Skeletal muscle satellite cell (primary cell): Measurements from ENCODE around the gene LCOR.

Experiments used
- H3K27me3 ChIP-seq: 2 replicates; pipeline ENCODE4 v1.7.0; 2013; ENCODE audit warnings: low read length; ENCODE audit not compliant: control insufficient read depth, insufficient read depth
- H3K36me3 ChIP-seq: 2 replicates; pipeline ENCODE4 v1.7.0; 2013; ENCODE audit warnings: mild to moderate bottlenecking, control low read depth, low read length; ENCODE audit not compliant: insufficient read depth
- H3K4me1 ChIP-seq: 2 replicates; pipeline ENCODE4 v1.7.0; 2013; ENCODE audit warnings: low read length; ENCODE audit not compliant: control insufficient read depth, insufficient read depth
- H3K4me2 ChIP-seq: 2 replicates; pipeline ENCODE4 v1.7.0; 2013; ENCODE audit warnings: mild to moderate bottlenecking, low read length
- H3K4me3 ChIP-seq: 2 replicates; pipeline ENCODE4 v1.7.0; 2013; ENCODE audit warnings: low read length
- H3K9ac ChIP-seq: 2 replicates; pipeline ENCODE4 v1.7.0; 2013; ENCODE audit warnings: mild to moderate bottlenecking, low read depth, low read length, moderate library complexity
- H3K9me3 ChIP-seq: replicated peaks from 2 replicates; pipeline ENCODE4 v1.7.0; 2013; ENCODE audit warnings: mild to moderate bottlenecking, control low read depth, low read length

LCOR gene

DNA sequence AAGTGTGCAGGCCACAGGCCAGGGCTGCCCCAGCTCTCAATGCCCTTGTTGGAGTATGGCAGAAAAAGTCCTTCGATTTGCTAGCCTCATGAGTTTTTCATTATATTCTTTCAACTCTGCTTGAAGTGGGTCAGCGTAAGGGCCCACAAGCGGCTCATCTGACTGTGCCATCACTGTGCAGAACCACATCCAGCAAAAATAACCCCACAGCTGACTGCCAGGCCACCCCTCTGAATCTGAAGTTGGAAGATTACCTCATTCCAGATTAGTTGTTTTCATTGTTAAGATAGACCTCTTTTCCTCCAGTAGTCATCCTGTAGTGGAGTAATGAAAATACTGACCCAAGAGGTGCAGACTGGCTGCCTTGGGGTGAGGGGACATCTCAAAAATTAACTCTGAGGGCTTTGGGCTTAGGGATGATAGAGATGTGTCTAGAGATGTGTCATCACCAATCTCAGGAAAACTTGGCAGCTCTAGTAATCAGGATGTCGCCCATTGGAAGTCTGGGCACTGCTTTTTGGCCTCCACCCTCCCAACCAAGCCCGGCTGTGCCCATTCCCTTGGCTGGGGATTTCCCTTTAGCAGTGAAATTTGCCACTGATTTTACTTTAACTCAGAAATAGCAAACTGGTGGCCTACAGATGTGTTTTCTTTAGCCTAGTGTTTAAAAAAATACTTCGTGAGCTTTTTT lies 164.3 kb downstream of the LCOR start:
- no peak overlapping the region for H3K9ac ChIP-seq
- H3K9me3 ChIP-seq, result no peaks in the 10 kb centered on the region
- no peak overlapping the region for H3K4me3 ChIP-seq
- no peaks in the 10 kb centered on the region for H3K36me3 ChIP-seq
- no peaks in the 10 kb centered on the region for H3K27me3 ChIP-seq
- peaks cover 13% of the 10 kb centered on the region for H3K4me1 ChIP-seq
- no peak overlapping the region for H3K4me2 ChIP-seq

DNA sequence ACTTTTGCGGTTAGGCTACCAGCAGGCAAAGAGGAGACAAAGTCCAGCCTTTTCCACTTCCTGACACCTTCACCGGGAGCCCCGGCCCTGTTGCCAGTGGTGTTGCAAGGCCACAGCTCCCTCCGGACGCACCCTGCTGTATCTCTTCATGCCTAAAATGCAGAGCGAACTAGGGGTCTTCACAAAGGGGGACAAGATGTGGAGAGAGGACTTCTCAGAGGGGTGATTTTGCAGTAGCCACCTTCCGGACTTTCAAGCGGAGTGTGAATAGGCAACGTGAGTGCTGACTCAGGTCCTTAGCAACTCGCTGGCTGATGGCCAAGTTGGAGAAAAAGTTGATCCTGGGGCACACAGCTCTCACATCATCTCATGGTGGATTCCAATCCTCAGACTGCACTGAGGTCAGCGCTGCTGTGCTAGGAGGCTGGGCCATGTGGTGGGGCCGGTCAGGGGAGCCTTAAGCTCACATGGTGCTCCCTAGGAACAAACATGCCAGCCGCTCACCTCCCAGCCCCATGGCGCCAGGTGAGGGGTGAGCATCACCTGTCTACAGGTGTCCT lies 166.3 kb downstream of the LCOR start:
- Histone ChIP-seq H3K4me3 (no peak overlapping the region), H3K36me3 (no peaks in the 10 kb centered on the region), H3K9ac (no peak overlapping the region), H3K4me2 (no peak overlapping the region), H3K27me3 (no peaks in the 10 kb centered on the region), H3K9me3 (no peaks in the 10 kb centered on the region), H3K4me1 (peaks cover 7% of the 10 kb centered on the region)

DNA sequence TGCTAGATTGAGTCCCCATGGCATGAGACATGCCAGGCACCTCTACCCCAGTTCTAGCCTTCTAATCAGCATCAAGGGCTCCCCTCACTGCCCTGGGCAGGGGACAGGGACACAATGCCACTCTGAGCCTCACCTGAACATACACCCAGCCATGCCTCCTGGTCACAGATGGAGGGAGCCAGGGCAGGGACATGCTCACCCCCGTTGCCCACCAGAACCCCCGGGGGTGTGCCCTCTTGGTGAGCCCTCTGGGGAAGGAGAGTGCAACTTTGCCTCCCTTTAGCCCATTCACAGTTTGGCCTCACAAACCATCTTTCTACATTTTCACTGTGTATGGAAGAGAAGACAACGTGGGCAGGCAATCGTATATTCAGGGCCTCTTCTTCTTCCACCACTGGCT lies 167.2 kb downstream of the LCOR start:
- Histone ChIP-seq H3K4me1 (peaks cover 7% of the 10 kb centered on the region), H3K9me3 (no peaks in the 10 kb centered on the region), H3K9ac (no peak overlapping the region), H3K4me3 (no peak overlapping the region), H3K4me2 (no peak overlapping the region), H3K36me3 (no peaks in the 10 kb centered on the region), H3K27me3 (no peaks in the 10 kb centered on the region)

DNA sequence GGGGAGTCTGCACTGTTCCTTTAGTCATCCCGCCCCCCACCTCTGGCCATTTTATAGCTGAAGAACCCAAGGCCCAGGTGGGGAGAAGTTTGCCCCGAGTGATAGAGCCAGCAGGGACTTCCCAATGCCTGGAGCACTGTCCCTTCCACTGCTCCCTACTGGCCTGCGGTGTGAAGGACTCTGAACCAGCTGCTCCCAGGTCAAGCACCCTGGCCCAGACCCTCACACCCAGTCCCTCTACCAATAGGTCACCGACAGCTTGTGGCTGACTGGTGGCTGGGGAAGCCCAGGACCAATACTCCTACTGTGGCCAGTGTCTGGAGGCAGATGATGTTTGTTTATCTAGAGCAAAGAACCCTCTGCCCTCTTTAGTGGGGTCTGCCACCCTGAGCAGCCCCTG lies 167.9 kb downstream of the LCOR start:
- Histone ChIP-seq H3K27me3 (no peaks in the 10 kb centered on the region), H3K9ac (no peak overlapping the region), H3K4me1 (peaks cover 7% of the 10 kb centered on the region), H3K4me2 (no peak overlapping the region), H3K9me3 (no peaks in the 10 kb centered on the region), H3K36me3 (no peaks in the 10 kb centered on the region), H3K4me3 (no peak overlapping the region)

DNA sequence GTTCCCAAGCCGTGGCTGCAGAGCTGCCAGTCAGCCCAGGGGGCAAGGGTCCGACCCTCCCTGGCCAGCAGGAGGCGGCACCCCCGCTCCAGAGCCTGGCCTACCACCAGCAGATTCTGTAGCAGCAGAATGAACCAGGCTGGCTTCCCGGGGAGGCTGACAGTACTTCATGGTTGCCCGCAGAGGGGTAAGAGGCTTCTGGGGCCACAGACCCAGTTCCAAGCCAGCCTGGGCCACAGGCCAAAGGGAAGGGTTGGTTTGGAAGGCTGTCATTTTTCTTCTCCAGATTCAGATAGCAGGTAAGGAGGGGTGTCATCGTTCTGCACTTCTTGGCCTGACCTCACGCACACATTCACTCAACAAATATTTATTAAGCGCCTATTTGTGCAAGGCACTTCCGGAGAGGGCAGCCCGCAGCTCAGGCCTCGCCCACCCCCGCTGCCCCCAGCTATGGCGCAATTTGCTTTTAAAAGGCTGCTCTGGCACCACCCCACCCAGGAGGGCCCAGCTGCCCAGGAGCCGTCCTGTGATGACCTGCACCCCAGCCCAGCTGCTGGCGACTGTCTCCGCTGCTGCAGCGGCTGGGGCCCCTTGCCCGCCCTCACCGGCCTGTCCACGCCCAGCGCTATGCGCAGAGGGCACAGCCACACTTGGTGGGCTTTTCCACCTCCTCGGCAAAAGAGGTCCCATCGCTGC lies 168.5 kb downstream of the LCOR start:
- H3K4me2 ChIP-seq, result no peak overlapping the region
- peaks cover 2% of the 10 kb centered on the region for H3K27me3 ChIP-seq
- H3K36me3 ChIP-seq, result no peaks in the 10 kb centered on the region
- no peak overlapping the region for H3K9ac ChIP-seq
- H3K4me1 ChIP-seq, result peaks cover 7% of the 10 kb centered on the region
- no peak overlapping the region for H3K4me3 ChIP-seq
- H3K9me3 ChIP-seq, result no peaks in the 10 kb centered on the region

DNA sequence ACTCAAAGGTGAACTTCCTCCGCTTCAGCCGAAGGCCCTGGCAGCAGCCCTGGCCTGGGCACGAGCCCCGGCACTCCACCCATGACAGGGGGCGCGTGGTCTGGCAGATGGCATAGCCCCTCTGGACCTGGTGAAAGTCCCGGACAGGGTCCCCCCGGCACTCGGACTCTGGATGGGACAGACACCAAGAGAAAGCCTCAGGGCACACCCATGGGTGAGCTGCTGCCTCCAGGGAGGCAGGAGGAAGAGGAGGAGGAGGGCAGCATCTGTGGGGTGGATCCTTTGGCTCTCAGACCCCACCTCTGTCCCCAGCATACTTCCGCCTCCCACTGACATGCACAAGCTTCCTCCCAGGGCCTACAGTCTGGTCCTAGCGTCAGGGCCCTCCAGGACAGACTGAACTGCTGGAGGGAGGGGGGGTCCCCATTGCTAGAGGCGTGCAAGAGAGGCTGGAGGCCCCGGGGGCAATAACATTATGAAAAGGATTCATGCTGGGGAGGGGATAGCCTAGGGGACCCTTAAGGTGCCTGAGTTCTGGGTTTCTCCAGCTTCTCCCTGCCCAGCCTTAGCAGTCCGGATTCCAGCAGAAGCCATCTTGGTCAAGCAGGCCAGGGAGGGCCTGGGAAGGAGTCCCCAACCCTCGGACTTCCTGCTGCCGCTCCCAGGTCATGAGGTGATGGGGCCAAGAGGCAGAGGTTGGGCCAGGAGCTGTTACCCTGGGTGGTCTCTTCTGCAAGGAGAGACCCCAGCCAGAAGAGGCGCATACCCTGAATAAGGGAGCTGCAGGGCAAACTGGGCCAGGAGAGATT lies 169.3 kb downstream of the LCOR start:
- H3K4me3 ChIP-seq, result no peak overlapping the region
- H3K27me3 ChIP-seq, result peaks cover 4% of the 10 kb centered on the region
- no peak overlapping the region for H3K4me2 ChIP-seq
- no peaks in the 10 kb centered on the region for H3K36me3 ChIP-seq
- peaks cover 4% of the 10 kb centered on the region for H3K4me1 ChIP-seq
- no peaks in the 10 kb centered on the region for H3K9me3 ChIP-seq
- no peak overlapping the region for H3K9ac ChIP-seq

DNA sequence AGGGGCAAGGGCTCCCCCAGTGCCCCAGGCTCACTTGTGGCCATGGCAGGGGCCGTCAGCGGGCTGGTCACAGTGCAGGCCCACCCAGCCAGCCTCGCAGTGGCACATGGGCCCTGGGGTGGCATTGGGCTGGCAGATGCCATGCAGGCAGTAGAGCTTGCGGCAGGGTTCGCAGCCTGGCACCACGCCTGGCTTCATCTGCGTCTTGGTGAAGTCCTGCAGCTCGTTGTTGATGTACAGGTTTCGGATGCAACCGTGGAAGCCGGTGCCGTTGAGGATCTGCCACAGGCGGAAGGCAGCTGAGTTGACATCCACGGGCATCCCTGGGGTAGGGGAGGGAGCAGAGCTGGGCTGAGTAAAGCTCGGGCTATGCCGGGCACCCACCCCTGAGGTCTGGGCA lies 170.6 kb downstream of the LCOR start:
- H3K9me3 ChIP-seq, result peaks cover 2% of the 10 kb centered on the region
- H3K9ac ChIP-seq, result no peak overlapping the region
- no peak overlapping the region for H3K4me3 ChIP-seq
- H3K4me2 ChIP-seq, result no peak overlapping the region
- peaks cover 4% of the 10 kb centered on the region for H3K27me3 ChIP-seq
- H3K36me3 ChIP-seq, result no peaks in the 10 kb centered on the region
- no peaks in the 10 kb centered on the region for H3K4me1 ChIP-seq

DNA sequence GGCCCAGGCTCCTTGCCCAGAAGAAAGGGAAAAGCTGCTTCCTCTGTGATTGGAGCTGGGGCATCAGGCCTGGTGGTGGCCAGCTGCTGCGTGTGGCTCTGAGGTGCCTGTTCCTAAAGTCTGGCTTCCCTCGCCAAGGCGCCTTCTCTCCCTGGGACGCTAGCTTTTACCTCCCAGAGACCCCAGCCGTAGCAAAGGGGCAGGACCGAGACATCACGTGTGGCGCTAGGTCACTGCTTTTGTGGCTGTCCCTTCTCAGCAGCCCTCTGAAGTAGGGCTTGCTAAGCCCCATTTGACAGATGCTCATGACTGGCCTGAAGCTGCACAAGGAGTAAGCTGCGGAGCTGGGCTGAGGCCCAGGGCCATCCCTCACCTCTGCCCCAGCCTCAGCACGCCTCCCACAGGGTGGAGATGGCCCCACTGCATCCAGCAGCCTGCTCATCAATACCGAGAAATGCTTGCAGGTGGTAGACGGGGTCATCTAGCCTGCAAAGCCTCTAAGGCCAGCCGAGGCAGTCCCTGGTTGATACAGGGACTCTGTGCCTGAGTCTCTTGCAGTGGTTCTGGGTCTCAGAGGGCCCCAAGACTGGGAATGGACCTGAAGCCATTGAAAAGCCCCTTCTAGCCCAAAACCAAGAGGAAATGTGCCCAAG lies 171.2 kb downstream of the LCOR start:
- H3K4me3 ChIP-seq, result no peak overlapping the region
- no peak overlapping the region for H3K4me2 ChIP-seq
- no peaks in the 10 kb centered on the region for H3K4me1 ChIP-seq

DNA sequence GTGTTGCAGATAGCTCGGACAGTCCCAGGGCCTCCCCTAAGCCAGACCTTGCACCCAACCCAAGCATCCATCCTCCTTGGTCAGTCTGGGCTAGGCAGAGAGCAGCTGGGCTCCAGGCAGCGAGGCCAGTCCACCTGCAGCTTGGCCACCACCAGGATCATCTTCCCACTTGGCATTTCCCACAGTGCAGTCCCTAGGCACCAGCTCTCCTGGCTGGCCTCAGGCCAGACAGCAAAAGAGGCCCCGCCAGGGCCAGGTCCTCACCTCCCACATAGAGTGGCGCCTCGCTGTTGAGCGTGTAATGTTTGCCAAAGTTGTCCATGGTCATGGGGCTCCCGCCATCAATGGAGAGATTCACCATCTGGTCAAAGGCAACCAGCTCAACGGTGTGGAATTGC lies 171.7 kb downstream of the LCOR start:
- H3K36me3 ChIP-seq, result no peaks in the 10 kb centered on the region
- H3K9me3 ChIP-seq, result peaks cover 6% of the 10 kb centered on the region
- H3K27me3 ChIP-seq, result peaks cover 4% of the 10 kb centered on the region
- no peak overlapping the region for H3K4me3 ChIP-seq
- no peak overlapping the region for H3K9ac ChIP-seq
- no peaks in the 10 kb centered on the region for H3K4me1 ChIP-seq
- H3K4me2 ChIP-seq, result no peak overlapping the region

More for the DNA sequence above, 171.2 kb downstream of the LCOR start:
- Histone ChIP-seq H3K9ac (no peak overlapping the region), H3K27me3 (peaks cover 4% of the 10 kb centered on the region), H3K9me3 (peaks cover 6% of the 10 kb centered on the region), H3K36me3 (no peaks in the 10 kb centered on the region)

DNA sequence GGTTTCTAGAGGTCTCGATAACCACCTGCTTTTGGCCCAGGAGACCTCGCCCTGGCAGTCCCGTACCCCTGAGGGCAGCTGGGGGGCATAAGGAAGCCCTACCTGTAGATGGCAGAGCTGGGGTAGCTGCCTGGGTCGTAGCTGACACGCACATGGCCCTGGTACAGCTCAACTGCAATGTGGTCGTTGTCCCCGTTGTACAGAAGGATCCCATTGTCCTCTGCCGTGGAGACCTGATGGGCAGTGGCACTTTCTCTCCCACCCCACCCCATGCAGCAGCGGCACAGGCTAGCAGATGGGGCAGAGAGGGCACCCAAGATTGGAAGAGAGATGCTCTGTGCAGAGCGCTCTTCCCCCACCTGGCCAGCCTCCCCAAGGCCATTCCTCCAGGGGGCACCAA lies 172.5 kb downstream of the LCOR start:
- H3K9ac ChIP-seq, result no peak overlapping the region
- peaks cover 6% of the 10 kb centered on the region for H3K9me3 ChIP-seq
- H3K4me1 ChIP-seq, result no peaks in the 10 kb centered on the region
- no peak overlapping the region for H3K4me2 ChIP-seq
- H3K36me3 ChIP-seq, result no peaks in the 10 kb centered on the region
- H3K27me3 ChIP-seq, result peaks cover 5% of the 10 kb centered on the region
- no peak overlapping the region for H3K4me3 ChIP-seq

DNA sequence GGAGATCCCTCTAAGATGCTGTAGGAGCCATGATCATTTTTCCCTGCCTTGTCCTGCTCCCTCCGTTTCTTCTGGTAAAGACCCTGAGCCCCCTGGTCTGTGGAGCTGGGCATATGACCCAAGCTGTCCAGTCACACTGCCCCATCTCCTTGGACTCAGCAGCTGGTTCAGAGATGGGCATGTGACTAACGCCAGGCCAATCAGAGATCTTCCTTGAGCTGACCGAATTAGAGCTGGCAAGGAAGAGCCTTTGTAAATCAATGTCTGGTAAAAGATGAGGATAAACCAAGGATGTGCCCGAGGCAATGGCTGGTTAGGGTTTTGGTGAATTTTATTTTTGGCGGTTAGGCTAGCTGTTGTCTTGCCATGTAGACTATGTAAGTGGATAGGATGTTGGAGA lies 173.3 kb downstream of the LCOR start:
- H3K4me1 ChIP-seq, result no peaks in the 10 kb centered on the region
- H3K27me3 ChIP-seq, result peaks cover 8% of the 10 kb centered on the region
- H3K4me2 ChIP-seq, result no peak overlapping the region
- H3K9me3 ChIP-seq, result peaks cover 6% of the 10 kb centered on the region
- no peak overlapping the region for H3K4me3 ChIP-seq
- no peaks in the 10 kb centered on the region for H3K36me3 ChIP-seq
- H3K9ac ChIP-seq, result no peak overlapping the region
